Measurements from ENCODE around the gene APOD.

DNA sequence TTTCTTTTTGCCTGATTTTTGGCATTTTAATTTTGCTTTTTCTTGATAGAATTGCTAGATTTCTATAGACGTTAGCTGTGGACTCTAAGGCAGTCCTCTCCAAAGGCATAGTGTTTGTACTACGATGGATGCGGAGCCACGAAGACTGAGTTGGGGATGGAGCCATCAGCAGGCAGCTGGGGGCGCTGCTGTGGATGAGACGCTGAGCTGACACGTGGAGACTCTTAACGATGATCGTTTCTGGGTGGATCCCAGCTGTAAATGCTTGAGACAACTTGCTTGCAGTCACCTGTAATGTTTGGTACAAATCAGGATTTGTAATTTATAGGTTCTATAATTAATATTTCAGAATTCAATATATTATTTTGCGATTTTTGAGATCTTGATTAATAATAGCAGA, 27.4 kb downstream of the APOD start:
- TF ChIP-seq, protein P1, sequence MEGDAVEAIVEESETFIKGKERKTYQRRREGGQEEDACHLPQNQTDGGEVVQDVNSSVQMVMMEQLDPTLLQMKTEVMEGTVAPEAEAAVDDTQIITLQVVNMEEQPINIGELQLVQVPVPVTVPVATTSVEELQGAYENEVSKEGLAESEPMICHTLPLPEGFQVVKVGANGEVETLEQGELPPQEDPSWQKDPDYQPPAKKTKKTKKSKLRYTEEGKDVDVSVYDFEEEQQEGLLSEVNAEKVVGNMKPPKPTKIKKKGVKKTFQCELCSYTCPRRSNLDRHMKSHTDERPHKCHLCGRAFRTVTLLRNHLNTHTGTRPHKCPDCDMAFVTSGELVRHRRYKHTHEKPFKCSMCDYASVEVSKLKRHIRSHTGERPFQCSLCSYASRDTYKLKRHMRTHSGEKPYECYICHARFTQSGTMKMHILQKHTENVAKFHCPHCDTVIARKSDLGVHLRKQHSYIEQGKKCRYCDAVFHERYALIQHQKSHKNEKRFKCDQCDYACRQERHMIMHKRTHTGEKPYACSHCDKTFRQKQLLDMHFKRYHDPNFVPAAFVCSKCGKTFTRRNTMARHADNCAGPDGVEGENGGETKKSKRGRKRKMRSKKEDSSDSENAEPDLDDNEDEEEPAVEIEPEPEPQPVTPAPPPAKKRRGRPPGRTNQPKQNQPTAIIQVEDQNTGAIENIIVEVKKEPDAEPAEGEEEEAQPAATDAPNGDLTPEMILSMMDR (IDR thresholded peaks at IDR 0.05; ENCODE audit: low read length): no peak
- TF ChIP-seq EZH2 (optimal IDR thresholded peaks at IDR 0.05; ENCODE audit: low read depth, low read length) (no peak), EZH2phosphoT487 (IDR thresholded peaks at IDR 0.05; ENCODE audit: low read length) (no peak)

Data from MM.1S (cell line).